Sigmoid colon (tissue), 7 donors: ENCODE measurements around the gene AGXT2. TPM values are rescaled to one million over a fixed set of nuclear protein-coding genes. Genes with fewer than 3 reads are reported as not detected.

Source experiments
- DNase-seq: peaks from one replicate; pipeline ENCODE4 v3.0.0-alpha.2; 2019
- H3K27ac ChIP-seq, 4 donors: fragments of 200-600 bp; sonication (generic); one replicate each; pipeline ENCODE4 v1.5.1; 2016 to 2019; ENCODE audit warnings: mild to moderate bottlenecking in 1 of 4
- H3K27me3 ChIP-seq, 3 donors: fragments of 200-600 bp; sonication (generic); one replicate each; pipeline ENCODE4 v1.5.1; 2019; ENCODE audit warnings: mild to moderate bottlenecking in 1 of 3
- H3K36me3 ChIP-seq, 4 donors: fragments of 200-600 bp; sonication (generic); one replicate each; pipeline ENCODE4 v1.5.1; 2016 to 2019
- H3K4me1 ChIP-seq, 4 donors: fragments of 200-600 bp; sonication (generic); one replicate each; pipeline ENCODE4 v1.5.1; 2017 to 2019
- H3K4me3 ChIP-seq, 4 donors: fragments of 200-600 bp; sonication (generic); one replicate each; pipeline ENCODE4 v1.5.1; 2017 to 2019; ENCODE audit warnings: mild to moderate bottlenecking in 2 of 4, moderate library complexity in 1 of 4
- H3K9me3 ChIP-seq, 4 donors: fragments of 200-600 bp in 3 of 4; sonication (generic) in 3 of 4; one replicate each; pipeline versions ENCODE4 v1.5.1 to v1.6.1; 2013 to 2019
- EP300 ChIP-seq, 4 donors: sonication (generic); formaldehyde crosslinking; IDR thresholded peaks; one replicate each; pipeline ENCODE4 v1.6.1; 2017; ENCODE audit warnings: antibody characterized with exemption in 4 of 4
- POLR2A ChIP-seq, 2 donors: fragments of 450-650 bp; IDR thresholded peaks; one replicate each; pipeline ENCODE4 v1.6.1; 2016; ENCODE audit warnings: antibody characterized with exemption in 2 of 2, mild to moderate bottlenecking in 2 of 2, moderate library complexity in 2 of 2
- POLR2AphosphoS5 ChIP-seq, 4 donors: sonication (generic); formaldehyde crosslinking; IDR thresholded peaks; one replicate each; pipeline ENCODE4 v1.6.1; 2017; ENCODE audit warnings: antibody characterized with exemption in 4 of 4
- WGBS, 2 donors: extraction: QIAGEN DNeasy Blood & Tissue Kit; methylation state at CpG; one replicate each; pipeline ENCODE4 v1.1.7; 2013; 5-methylcytosine and 5-hydroxymethylcytosine counted together
- intact Hi-C: fragments of 100-400 bp; cut with DNase I; formaldehyde crosslinking; loops from one replicate; pipeline ENCODE4 v1.15.1; 2023
- polyA plus RNA-seq, 3 donors: library from polyadenylated mRNA; stranded (reverse); fragments of 200-250 nt; gene quantifications; one replicate each; pipeline ENCODE4 v1.2.3, GENCODE V29; 2013
- total RNA-seq, 4 donors: library from RNA; depleted of rRNA; stranded (reverse); fragments of >200 nt; gene quantifications; one replicate each; pipeline ENCODE4 v1.1.0, GENCODE V29; 2016
- TF ChIP-seq, protein P1 (sequence below), 4 experiments: fragments of 450-650 bp in 3 of 4; fragments of 200-600 bp in 1 of 4; IDR thresholded peaks; one replicate each; pipeline ENCODE4 v1.5.1; 2016 to 2019; ENCODE audit warnings: antibody characterized with exemption in 4 of 4, mild to moderate bottlenecking in 3 of 4, moderate library complexity in 2 of 4
- donor health status: healthy with polysubstance abuse.
- donor health status: Bipolar disorder and iron deficiency.
- donor health status: healthy.

The AGXT2 gene
- total and polyA plus RNA-seq, 7 donors = not detected

DNA sequence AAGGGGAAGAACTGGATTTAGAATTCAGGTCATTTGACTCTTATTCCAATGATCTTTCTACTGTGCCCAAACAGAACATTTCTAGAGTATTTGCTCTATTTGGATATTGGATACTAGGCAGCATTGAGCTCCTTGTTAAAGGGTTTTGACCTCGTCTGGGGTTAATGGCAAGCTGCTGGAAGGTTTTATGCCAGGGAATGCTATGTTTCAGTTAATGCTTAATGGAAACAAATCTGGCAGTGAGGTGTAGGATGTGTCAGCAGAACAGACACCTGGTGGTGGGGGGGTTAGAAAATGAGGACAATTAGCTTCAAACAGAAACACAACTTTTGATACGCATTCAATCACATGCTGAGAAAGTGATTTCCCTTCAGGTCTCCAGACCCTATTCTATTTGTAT is 51.5 kb downstream of the AGXT2 start:
- Histone ChIP-seq H3K4me1 (no peaks in the 10 kb centered on the region), H3K36me3 (no peaks in the 10 kb centered on the region), H3K4me3 (no peak overlapping the region), H3K9me3 (no peaks in the 10 kb centered on the region), H3K27ac (no peak overlapping the region), H3K27me3 (no peaks in the 10 kb centered on the region)
- DNase-seq = no peak
- WGBS, 2 donors = 79% methylated on average over 2 of the region's 2 CpGs
- TF ChIP-seq EP300 (IDR thresholded peaks at IDR 0.05) (no peak), POLR2AphosphoS5 (IDR thresholded peaks at IDR 0.05) (no peak), POLR2A (IDR thresholded peaks at IDR 0.05) (no peak)
- TF ChIP-seq, protein P1, sequence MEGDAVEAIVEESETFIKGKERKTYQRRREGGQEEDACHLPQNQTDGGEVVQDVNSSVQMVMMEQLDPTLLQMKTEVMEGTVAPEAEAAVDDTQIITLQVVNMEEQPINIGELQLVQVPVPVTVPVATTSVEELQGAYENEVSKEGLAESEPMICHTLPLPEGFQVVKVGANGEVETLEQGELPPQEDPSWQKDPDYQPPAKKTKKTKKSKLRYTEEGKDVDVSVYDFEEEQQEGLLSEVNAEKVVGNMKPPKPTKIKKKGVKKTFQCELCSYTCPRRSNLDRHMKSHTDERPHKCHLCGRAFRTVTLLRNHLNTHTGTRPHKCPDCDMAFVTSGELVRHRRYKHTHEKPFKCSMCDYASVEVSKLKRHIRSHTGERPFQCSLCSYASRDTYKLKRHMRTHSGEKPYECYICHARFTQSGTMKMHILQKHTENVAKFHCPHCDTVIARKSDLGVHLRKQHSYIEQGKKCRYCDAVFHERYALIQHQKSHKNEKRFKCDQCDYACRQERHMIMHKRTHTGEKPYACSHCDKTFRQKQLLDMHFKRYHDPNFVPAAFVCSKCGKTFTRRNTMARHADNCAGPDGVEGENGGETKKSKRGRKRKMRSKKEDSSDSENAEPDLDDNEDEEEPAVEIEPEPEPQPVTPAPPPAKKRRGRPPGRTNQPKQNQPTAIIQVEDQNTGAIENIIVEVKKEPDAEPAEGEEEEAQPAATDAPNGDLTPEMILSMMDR (IDR thresholded peaks at IDR 0.05) = no peak
- intact Hi-C loops = no loop called here

DNA sequence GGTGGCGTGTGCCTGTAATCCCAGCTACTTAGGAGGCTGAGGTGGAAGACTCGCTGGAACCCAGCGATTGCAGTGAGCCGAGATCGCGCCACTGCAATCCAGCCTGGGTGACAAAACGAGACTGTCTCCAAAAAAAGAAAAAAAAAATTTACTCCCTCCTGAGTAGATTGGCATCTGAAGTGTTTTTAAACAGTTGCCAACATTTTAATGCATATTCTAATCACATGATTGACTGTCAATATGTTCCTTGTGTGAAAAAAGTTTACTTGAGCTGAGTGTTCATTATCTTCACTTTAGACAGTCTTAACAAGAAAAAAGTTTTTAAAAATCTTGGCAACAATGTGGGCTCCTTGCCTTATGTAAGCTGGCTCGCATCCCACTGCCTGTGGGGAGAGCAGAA is 53.8 kb downstream of the AGXT2 start:
- no peaks in the 10 kb centered on the region for H3K4me1 ChIP-seq
- H3K27ac ChIP-seq = no peak overlapping the region
- no peaks in the 10 kb centered on the region for H3K9me3 ChIP-seq
- TF ChIP-seq, protein P1 (IDR thresholded peaks at IDR 0.05) = no peak
- TF ChIP-seq POLR2A (IDR thresholded peaks at IDR 0.05) (no peak), POLR2AphosphoS5 (IDR thresholded peaks at IDR 0.05) (no peak), EP300 (IDR thresholded peaks at IDR 0.05) (no peak)
- 75 to 81% methylated on average over 8 of the region's 8 CpGs for WGBS, 2 donors
- intact Hi-C loops = no loop called here
- no peak overlapping the region for H3K4me3 ChIP-seq
- H3K36me3 ChIP-seq = no peaks in the 10 kb centered on the region
- DNase-seq = no peak
- H3K27me3 ChIP-seq = no peaks in the 10 kb centered on the region

DNA sequence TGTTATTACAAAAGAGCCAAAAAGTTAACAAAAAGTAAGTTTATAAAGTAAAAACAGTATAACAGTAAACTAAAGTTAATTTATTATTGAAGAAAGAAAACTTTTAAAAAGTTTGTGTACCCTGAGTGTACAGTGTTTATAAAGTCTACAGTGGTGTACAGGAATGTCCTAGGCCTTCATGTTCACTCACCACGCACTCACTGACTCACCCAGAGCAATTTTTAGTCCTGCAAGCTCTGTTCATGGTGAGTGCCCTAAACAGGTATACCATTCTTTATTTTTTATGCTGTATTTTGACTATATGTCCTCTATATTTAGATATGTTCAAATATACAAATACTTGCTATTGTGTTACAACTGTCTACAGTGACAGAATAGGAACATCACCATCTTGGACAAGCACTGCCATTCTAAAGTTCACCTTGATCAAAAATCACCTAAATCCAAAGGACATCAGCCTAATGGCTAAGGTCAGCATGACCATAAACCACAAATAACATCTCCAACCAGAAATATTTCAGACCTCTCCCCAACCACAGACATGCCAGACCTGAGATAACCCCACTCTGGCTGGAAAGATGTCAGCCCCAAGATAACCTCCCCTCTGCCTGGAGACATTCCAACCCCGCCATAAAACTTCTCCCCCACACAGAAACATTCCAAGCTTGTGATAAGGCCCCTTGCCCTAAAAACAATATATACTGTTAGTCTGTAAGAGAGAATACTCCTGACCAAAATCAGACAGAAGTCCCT is 56.1 kb downstream of the AGXT2 start:
- no peak overlapping the region for H3K4me3 ChIP-seq
- no peaks in the 10 kb centered on the region for H3K4me1 ChIP-seq
- intact Hi-C loops = no loop called here
- DNase-seq = no peak
- no peaks in the 10 kb centered on the region for H3K27me3 ChIP-seq
- peaks cover 0 to 5% (median under 1%) of the 10 kb centered on the region in 4 donors for H3K9me3 ChIP-seq
- no peaks in the 10 kb centered on the region for H3K36me3 ChIP-seq
- H3K27ac ChIP-seq = no peak overlapping the region
- 77 to 84% methylated on average over 2 of the region's 2 CpGs for WGBS, 2 donors
- no peak for TF ChIP-seq POLR2AphosphoS5 (IDR thresholded peaks at IDR 0.05)
- TF ChIP-seq, protein P1 (IDR thresholded peaks at IDR 0.05) = no peak
- TF ChIP-seq EP300 (IDR thresholded peaks at IDR 0.05) = no peak
- TF ChIP-seq POLR2A (IDR thresholded peaks at IDR 0.05) = no peak

DNA sequence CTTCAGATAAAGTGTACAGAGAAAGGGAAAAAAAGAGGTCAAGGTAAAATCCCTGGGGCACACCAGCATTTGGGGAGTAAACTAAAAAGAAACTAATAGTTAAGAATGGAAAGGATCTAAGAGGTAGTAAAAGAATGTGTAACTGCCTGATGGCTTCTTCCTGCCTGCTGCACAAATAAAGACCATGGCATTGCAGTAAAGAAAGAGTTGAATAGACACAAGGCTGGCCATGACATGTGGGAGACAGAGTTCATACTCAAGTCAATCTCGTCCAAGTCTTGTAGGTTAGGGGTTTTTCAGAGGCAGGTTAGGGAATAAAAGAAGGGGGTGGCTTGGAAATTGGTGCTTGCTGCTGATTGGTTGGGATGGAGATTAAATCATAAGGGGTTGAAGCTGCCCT is 60.8 kb downstream of the AGXT2 start:
- intact Hi-C loops = no loop called here
- Histone ChIP-seq H3K27ac (no peak overlapping the region), H3K9me3 (peaks cover 0 to 13% (median 4%) of the 10 kb centered on the region in 4 donors), H3K4me1 (no peaks in the 10 kb centered on the region), H3K27me3 (no peaks in the 10 kb centered on the region), H3K4me3 (no peak overlapping the region), H3K36me3 (no peaks in the 10 kb centered on the region)
- 72 to 85% methylated on average over 1 of the region's 1 CpG for WGBS, 2 donors
- TF ChIP-seq, protein P1 (IDR thresholded peaks at IDR 0.05) = no peak
- TF ChIP-seq POLR2A (IDR thresholded peaks at IDR 0.05) = no peak
- no peak for TF ChIP-seq EP300 (IDR thresholded peaks at IDR 0.05)
- no peak for TF ChIP-seq POLR2AphosphoS5 (IDR thresholded peaks at IDR 0.05)
- DNase-seq = no peak

DNA sequence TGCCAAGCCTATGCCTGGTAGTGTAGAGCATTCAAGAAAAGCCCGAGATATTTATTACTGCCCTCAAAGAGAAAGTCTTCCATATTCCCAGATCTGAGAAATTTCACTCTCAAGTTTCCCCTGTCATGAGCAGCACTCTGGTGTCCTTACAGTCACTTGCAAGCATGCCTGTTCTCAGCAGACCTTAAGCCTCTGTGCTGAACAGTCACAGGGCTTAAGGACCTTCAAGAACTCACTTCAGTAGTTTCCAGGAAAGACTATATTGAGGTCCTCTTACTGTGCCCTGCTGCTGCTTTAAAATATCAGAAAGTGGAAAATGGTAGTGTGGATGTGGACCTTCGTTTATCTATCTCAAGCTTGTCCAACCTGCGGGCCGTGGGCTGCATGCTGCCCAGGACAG is 64.9 kb downstream of the AGXT2 start:
- Histone ChIP-seq H3K4me3 (no peak overlapping the region), H3K27ac (no peak overlapping the region), H3K36me3 (no peaks in the 10 kb centered on the region), H3K4me1 (no peaks in the 10 kb centered on the region), H3K27me3 (no peaks in the 10 kb centered on the region), H3K9me3 (peaks cover 0 to 13% (median 4%) of the 10 kb centered on the region in 4 donors)
- 89 to 91% methylated on average over 4 of the region's 4 CpGs for WGBS, 2 donors
- no peak for DNase-seq
- TF ChIP-seq, protein P1 (IDR thresholded peaks at IDR 0.05) = no peak
- TF ChIP-seq POLR2AphosphoS5 (IDR thresholded peaks at IDR 0.05) (no peak), EP300 (IDR thresholded peaks at IDR 0.05) (no peak), POLR2A (IDR thresholded peaks at IDR 0.05) (no peak)
- intact Hi-C loops = no loop called here
